Activated CD8-positive, alpha-beta T cell treated with anti-CD3 and anti-CD28 coated beads for 36 hours (primary cell): ENCODE measurements around the gene LY9. TPM values are rescaled to one million over a fixed set of nuclear protein-coding genes. Genes with fewer than 3 reads are reported as not detected.

Experiments used
- ATAC-seq: fragments of 200-7000 bp; cut with Tn5 transposase; one replicate; pipeline ENCODE4 v1.10.0; 2021; ENCODE audit warnings: mild to moderate bottlenecking, moderate library complexity
- CTCF ChIA-PET: fragments of 350-600 bp; sonication (Branson Sonifier 250); formaldehyde crosslinking; loops from one replicate; lab custom pipeline; 2021; ENCODE audit warnings: antibody characterized with exemption; lab: Charles Lee
- POLR2A ChIA-PET: fragments of 350-600 bp; sonication (Branson Sonifier 250); formaldehyde crosslinking; loops from one replicate; lab custom pipeline; 2021; ENCODE audit warnings: antibody characterized with exemption; lab: Charles Lee
- DNase-seq: peaks from one replicate; pipeline ENCODE4 v3.0.0-alpha.2; 2020
- H3K27ac Mint-ChIP-seq: one replicate; pipeline ENCODE4 v1.8.0; 2021; ENCODE audit warnings: mild to moderate bottlenecking, mixed read lengths
- H3K27me3 Mint-ChIP-seq: one replicate; pipeline ENCODE4 v1.8.0; 2021; ENCODE audit warnings: mixed read lengths
- H3K36me3 Mint-ChIP-seq: one replicate; pipeline ENCODE4 v1.8.0; 2021; ENCODE audit warnings: low read depth, mixed read lengths
- H3K4me1 Mint-ChIP-seq: one replicate; pipeline ENCODE4 v1.8.0; 2021; ENCODE audit warnings: low read depth, mixed read lengths
- H3K4me3 Mint-ChIP-seq: one replicate; pipeline ENCODE4 v1.8.0; 2021; ENCODE audit warnings: mild to moderate bottlenecking, moderate library complexity, mixed read lengths
- H3K9me3 Mint-ChIP-seq: one replicate; pipeline ENCODE4 v1.8.0; 2021; ENCODE audit warnings: mixed read lengths
- CTCF ChIP-seq: fragments of 200-600 bp; IDR thresholded peaks from one replicate; pipeline ENCODE4 v1.8.0; 2022; ENCODE audit warnings: antibody characterized with exemption, mild to moderate bottlenecking
- intact Hi-C: fragments of 100-400 bp; cut with micrococcal nuclease; formaldehyde crosslinking; loops from one replicate; pipeline ENCODE4 v1.10.0; 2022
- total RNA-seq, 2 experiments: library from RNA; stranded (reverse); gene quantifications; one replicate each; pipeline ENCODE4 v1.2.3, GENCODE V29; 2021

LY9 gene
- total RNA-seq, 2 experiments from 2014 or later = 19.1 to 19.5 TPM

- CTCF ChIA-PET = interaction anchor here (0.9 to 11.1 kb wide), 15 partner anchors 7 to 178 kb away, joined by 3 to 186 read pairs (median 29); partner anchors contain the start of genes ITLN2, LY9 and SLAMF7
- peak overlapping the region; percentile 1 for H3K4me3 Mint-ChIP-seq
- POLR2A ChIA-PET = interaction anchor here (0.6 to 2.2 kb wide), 9 partner anchors 9 to 62 kb away, joined by 3 to 9 read pairs (median 3); partner anchors contain the start of gene LY9
- peak; percentile 78 for ATAC-seq
- no peaks in the 10 kb centered on the region for H3K36me3 Mint-ChIP-seq
- no peaks in the 10 kb centered on the region for H3K27me3 Mint-ChIP-seq
- intact Hi-C loops = loop anchor here (5.0 kb wide), 2 partner anchors 37 to 177 kb away; partner anchors contain the start of gene ITLN2
- TF ChIP-seq CTCF = no peak
- peaks cover 62% of the 10 kb centered on the region for H3K4me1 Mint-ChIP-seq
- H3K9me3 Mint-ChIP-seq = no peaks in the 10 kb centered on the region
- H3K27ac Mint-ChIP-seq = peak overlapping the region; percentile 69
- DNase-seq = peak; percentile 59
Measured at GRCh38 chr1:160774886-160775719, 20.9 kb upstream of the LY9 start.

- CTCF ChIA-PET = interaction anchor here (0.7 to 11.1 kb wide), 24 partner anchors 8 to 512 kb away, joined by 3 to 186 read pairs (median 12); partner anchors contain the start of genes CD48, ITLN2, LY9 and SLAMF7
- DNase-seq (peak; percentile 36), ATAC-seq (peak; percentile 57)
- Mint-ChIP-seq H3K9me3 (no peaks in the 10 kb centered on the region), H3K36me3 (no peaks in the 10 kb centered on the region), H3K27me3 (no peaks in the 10 kb centered on the region), H3K4me3 (no peak overlapping the region), H3K4me1 (peaks cover 55% of the 10 kb centered on the region), H3K27ac (peak overlapping the region; percentile 30)
- intact Hi-C loops = loop anchor here (2.0 to 5.0 kb wide), 3 partner anchors 36 to 176 kb away; partner anchors contain the start of gene ITLN2
- POLR2A ChIA-PET = interaction anchor here (0.6 to 2.2 kb wide), 10 partner anchors 8 to 64 kb away, joined by 3 to 9 read pairs (median 3); partner anchors contain the start of genes CD48 and LY9
- TF ChIP-seq CTCF = no peak
Measured at GRCh38 chr1:160776178-160776577, 19.8 kb upstream of the LY9 start.

- Mint-ChIP-seq H3K4me1 (peaks cover 55% of the 10 kb centered on the region), H3K4me3 (no peak overlapping the region)
- peak; percentile 67 for ATAC-seq
Measured at GRCh38 chr1:160777486-160778089, 18.4 kb upstream of the LY9 start.

GRCh38 chr1:160778976-160779375, 17.0 kb upstream of the LY9 start:
- H3K4me3 Mint-ChIP-seq = no peak overlapping the region
- H3K36me3 Mint-ChIP-seq = no peaks in the 10 kb centered on the region
- ChIA-PET CTCF (interaction anchor here (0.8 to 11.1 kb wide), 16 partner anchors 10 to 174 kb away, joined by 3 to 186 read pairs (median 20); partner anchors contain the start of genes ITLN2 and LY9), POLR2A (interaction anchor here (0.7 to 1.2 kb wide), 2 partner anchors 11 to 98 kb away, joined by 3 to 4 read pairs; no protein-coding TSS in a partner anchor)
- DNase-seq = no peak
- no peak for ATAC-seq
- H3K27ac Mint-ChIP-seq = no peak overlapping the region
- no peak for TF ChIP-seq CTCF
- H3K27me3 Mint-ChIP-seq = no peaks in the 10 kb centered on the region
- intact Hi-C loops = loop anchor here (5.0 kb wide), 2 partner anchors 33 to 173 kb away; partner anchors contain the start of gene ITLN2
- H3K9me3 Mint-ChIP-seq = no peaks in the 10 kb centered on the region
- H3K4me1 Mint-ChIP-seq = peaks cover 44% of the 10 kb centered on the region

More at GRCh38 chr1:160777486-160778089, 18.4 kb upstream of the LY9 start:
- Mint-ChIP-seq H3K9me3 (no peaks in the 10 kb centered on the region), H3K36me3 (no peaks in the 10 kb centered on the region), H3K27ac (peak overlapping the region; percentile 4), H3K27me3 (no peaks in the 10 kb centered on the region)
- intact Hi-C loops = loop anchor here (2.0 to 5.0 kb wide), 3 partner anchors 35 to 175 kb away; partner anchors contain the start of gene ITLN2
- TF ChIP-seq CTCF = peak; percentile 85
- ChIA-PET CTCF (interaction anchor here (0.8 to 11.1 kb wide), 40 partner anchors 10 to 216 kb away, joined by 3 to 186 read pairs (median 5); partner anchors contain the start of genes CD48, ITLN2, LY9 and SLAMF7), POLR2A (interaction anchor here (1.1 to 2.2 kb wide), 5 partner anchors 10 to 97 kb away, joined by 3 to 5 read pairs (median 3); partner anchors contain the start of gene CD48)
- peak; percentile 72 for DNase-seq
